Large intestine (tissue), 3 donors: Measurements from ENCODE around the gene ADAR. TPM values are rescaled to one million over a fixed set of nuclear protein-coding genes. Genes with fewer than 3 reads are reported as not detected.

Source experiments
- DNase-seq, 2 donors: peaks; one replicate each; pipeline versions ENCODE4 v3.0.0 to v3.0.0-alpha.2; 2013
- H3K27ac ChIP-seq: one replicate; pipeline ENCODE4 v1.5.1; 2013; ENCODE audit warnings: low read length
- H3K27me3 ChIP-seq: 2 replicates; pipeline ENCODE4 v1.6.1; 2013; ENCODE audit warnings: low read length; ENCODE audit not compliant: control insufficient read depth, insufficient read depth
- H3K36me3 ChIP-seq: 2 replicates; pipeline ENCODE4 v1.6.1; 2013; ENCODE audit warnings: low read length; ENCODE audit not compliant: control insufficient read depth, insufficient read depth
- H3K4me1 ChIP-seq: one replicate; pipeline ENCODE4 v1.6.1; 2013; ENCODE audit warnings: low read length; ENCODE audit not compliant: control insufficient read depth, insufficient read depth
- H3K4me3 ChIP-seq: one replicate; pipeline ENCODE4 v1.5.1; 2013; ENCODE audit warnings: low read length
- H3K9me3 ChIP-seq: one replicate; pipeline ENCODE4 v1.6.1; 2013; ENCODE audit warnings: mild to moderate bottlenecking, low read depth, low read length, moderate library complexity; ENCODE audit not compliant: control insufficient read depth
- WGBS: methylation state at CpG from one replicate; pipeline ENCODE4 v1.1.5; 2013; ENCODE audit warnings: low lambda C conversion rate; ENCODE audit not compliant: insufficient coverage; 5-methylcytosine and 5-hydroxymethylcytosine counted together
- polyA plus RNA-seq: library from polyadenylated mRNA; unstranded; fragments of 120-200 nt; gene quantifications from one replicate; pipeline ENCODE4 v1.2.1, GENCODE V29; 2013

The ADAR gene
- polyA plus RNA-seq, 1 donor, result 123 TPM

DNA sequence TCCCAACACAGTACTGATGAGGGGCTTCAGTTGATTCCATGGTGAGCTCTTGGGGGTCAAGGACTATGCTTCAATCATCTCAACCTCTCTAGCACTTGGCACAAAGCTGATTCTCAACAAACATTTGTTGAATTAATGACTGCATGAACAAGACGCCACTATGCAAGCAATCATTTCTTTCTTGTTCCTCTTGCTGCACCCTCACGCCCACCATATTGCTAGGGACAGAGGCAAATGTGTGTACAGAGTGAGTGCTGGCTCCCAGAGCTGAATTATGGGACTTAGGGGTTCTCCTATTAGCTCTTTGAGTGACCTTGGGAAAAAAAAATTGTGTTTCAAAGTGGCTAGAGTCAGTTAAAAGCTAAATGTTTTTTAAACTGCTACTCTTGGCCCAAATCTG, 2.5 kb downstream of the ADAR start:
- H3K36me3 ChIP-seq, result peaks cover 24% of the 10 kb centered on the region
- no peak overlapping the region for H3K27ac ChIP-seq
- no peaks in the 10 kb centered on the region for H3K27me3 ChIP-seq
- WGBS, result no CpG with 5 or more reads among the region's 2 CpGs
- no peak for DNase-seq
- peaks cover 23% of the 10 kb centered on the region for H3K4me1 ChIP-seq
- H3K4me3 ChIP-seq, result no peak overlapping the region
- no peaks in the 10 kb centered on the region for H3K9me3 ChIP-seq

DNA sequence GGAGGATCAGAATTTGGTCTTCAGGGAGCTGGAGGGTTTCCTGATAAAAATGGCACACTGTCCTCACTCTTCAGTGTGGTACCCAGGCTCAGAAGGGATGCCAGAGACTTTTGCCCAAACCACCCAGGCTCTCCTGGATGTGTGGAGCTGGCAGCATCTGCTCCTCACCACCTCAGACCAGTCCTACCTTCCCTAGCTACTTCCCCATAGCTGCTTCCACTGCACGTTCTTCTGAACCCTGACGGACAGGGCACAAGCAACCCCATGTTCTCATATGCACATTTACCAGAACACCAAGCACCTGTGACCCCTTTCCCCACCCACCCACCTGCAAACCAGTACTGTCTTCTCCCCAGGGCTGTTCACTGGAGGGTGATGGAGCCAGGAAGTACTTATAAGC, 4.7 kb downstream of the ADAR start:
- Histone ChIP-seq H3K27ac (no peak overlapping the region), H3K4me3 (no peak overlapping the region), H3K36me3 (peaks cover 40% of the 10 kb centered on the region), H3K27me3 (no peaks in the 10 kb centered on the region), H3K4me1 (peaks cover 15% of the 10 kb centered on the region), H3K9me3 (no peaks in the 10 kb centered on the region)
- no CpG with 5 or more reads among the region's 2 CpGs for WGBS
- no peak for DNase-seq

DNA sequence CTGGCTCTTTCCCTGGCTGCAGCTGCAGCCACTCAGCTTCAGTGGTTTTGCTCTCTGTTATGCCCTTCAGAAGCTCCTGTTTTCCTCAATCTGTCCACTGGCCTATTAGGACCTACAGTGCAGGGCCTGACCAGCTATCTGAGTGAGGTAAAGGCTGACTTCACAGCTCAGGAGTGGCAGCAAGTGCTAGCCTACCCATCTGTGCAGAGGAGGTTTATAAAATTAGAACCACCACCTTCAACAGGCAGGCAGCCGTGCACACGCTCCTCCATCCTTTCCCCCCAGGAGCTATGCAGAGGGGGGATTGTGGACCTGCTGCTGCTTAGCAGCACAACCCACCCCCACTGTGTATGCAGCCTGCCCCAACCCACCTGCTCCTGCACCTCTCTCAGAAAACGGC, 8.3 kb downstream of the ADAR start:
- Histone ChIP-seq H3K9me3 (no peaks in the 10 kb centered on the region), H3K4me3 (no peak overlapping the region), H3K4me1 (peaks cover under 1% of the 10 kb centered on the region), H3K27ac (no peak overlapping the region), H3K36me3 (peaks cover 69% of the 10 kb centered on the region), H3K27me3 (no peaks in the 10 kb centered on the region)
- no peak for DNase-seq
- no CpG with 5 or more reads among the region's 3 CpGs for WGBS

DNA sequence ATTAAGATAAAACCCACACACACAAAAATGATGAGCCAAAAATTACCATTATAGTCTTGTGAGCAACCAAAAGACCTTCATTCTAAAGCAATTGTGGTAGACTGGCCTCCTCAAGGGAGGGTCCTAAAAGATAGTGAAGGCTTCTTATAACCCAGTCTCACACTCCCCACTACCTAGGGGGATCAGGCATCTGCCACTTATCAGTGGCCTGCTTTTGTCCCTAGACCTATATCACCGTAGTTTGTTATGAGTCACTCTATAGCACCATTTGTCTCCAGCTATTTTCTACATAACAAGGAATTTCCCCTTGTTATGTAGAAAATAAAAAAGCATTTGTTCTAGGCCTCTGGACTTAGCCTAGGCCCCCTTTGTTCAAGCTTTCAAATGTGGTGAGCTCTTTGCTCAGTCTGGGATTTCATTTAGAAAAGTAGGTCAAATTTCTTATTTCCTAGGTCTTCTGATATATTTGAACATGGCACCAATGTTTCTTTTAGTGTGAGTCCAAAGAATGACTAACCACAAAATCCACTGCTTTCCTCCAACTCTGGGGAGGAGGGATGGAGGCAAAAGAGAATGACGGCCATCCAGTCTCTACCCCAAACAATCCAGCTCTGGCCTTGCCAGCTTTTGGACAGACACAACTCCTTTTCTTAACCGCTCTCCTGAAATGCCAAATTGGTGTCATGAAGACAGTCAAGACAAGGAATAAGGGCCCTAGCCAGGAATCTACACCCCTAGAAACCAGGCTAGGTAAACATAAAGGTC, 8.9 kb downstream of the ADAR start:
- Histone ChIP-seq H3K36me3 (peaks cover 75% of the 10 kb centered on the region), H3K4me1 (no peaks in the 10 kb centered on the region), H3K27me3 (no peaks in the 10 kb centered on the region), H3K4me3 (no peak overlapping the region), H3K9me3 (no peaks in the 10 kb centered on the region), H3K27ac (no peak overlapping the region)
- WGBS, result 100% methylated on average over 1 of the region's 3 CpGs
- DNase-seq, result no peak

DNA sequence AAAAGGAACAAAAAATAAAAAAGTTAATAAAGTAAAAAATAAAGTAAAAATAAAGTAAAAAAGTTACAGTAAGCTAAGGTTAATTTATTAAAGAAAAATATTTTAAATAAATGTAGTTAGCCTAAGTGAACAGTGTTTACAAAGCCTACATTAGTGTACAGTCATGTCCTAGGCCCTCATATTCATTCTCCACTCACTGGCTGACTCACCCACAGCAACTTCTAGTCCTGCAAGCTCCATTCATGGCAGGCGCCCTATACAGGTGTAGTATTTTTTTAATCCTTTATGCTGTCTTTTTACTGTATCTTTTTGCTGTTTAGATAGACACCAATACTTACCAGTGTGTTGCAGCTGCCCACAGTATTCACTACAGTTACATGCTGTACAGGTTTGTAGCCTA, 12.4 kb downstream of the ADAR start:
- no CpG with 5 or more reads among the region's 1 CpG for WGBS
- H3K27me3 ChIP-seq, result no peaks in the 10 kb centered on the region
- no peak overlapping the region for H3K4me3 ChIP-seq
- H3K4me1 ChIP-seq, result no peaks in the 10 kb centered on the region
- H3K9me3 ChIP-seq, result no peaks in the 10 kb centered on the region
- H3K36me3 ChIP-seq, result peaks cover 86% of the 10 kb centered on the region
- no peak overlapping the region for H3K27ac ChIP-seq
- DNase-seq, result no peak

DNA sequence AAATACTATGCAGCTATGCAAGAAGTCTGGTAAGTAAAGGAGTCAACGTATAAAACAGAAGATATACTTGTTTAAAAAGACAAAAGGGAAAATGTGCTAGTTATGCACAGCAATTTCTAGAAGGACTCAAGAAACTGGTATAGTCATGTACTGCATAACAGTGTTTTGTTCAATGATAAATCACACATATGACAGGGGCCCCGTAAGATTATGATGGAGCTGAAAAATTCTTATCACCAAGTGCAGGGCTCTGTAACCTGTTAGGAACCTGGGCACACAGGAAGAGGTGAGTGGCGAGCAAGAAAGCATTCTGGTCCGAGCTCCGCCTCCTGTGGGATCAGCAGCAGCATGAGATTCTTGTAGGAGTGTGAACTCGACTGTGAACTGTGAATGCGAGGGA, 13.2 kb downstream of the ADAR start:
- no peak overlapping the region for H3K27ac ChIP-seq

DNA sequence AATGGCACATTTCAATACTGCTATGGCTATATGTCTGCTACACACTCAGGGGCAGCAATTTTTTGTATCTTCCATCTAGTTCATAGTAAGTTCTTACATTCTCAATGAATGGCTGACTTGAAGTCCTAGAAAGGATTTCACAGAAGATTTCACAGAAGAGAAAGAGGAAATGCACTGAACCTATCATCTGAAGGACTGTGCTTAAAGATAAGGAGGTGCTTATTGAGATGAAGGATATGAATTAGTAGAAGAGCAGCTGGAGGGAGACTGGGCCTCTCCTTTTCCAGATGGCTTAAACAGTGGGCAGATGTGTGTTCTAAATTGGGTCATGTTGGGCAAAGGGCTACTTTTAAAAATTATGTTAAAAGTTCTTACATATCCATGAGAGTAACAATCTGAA, 14.6 kb downstream of the ADAR start:
- Histone ChIP-seq H3K9me3 (no peaks in the 10 kb centered on the region), H3K4me1 (no peaks in the 10 kb centered on the region), H3K27ac (no peak overlapping the region), H3K4me3 (no peak overlapping the region), H3K27me3 (no peaks in the 10 kb centered on the region), H3K36me3 (peaks cover 92% of the 10 kb centered on the region)
- no peak for DNase-seq

More for the DNA sequence above, 13.2 kb downstream of the ADAR start:
- Histone ChIP-seq H3K9me3 (no peaks in the 10 kb centered on the region), H3K36me3 (peaks cover 92% of the 10 kb centered on the region), H3K27me3 (no peaks in the 10 kb centered on the region), H3K4me3 (no peak overlapping the region), H3K4me1 (no peaks in the 10 kb centered on the region)
- 90% methylated on average over 3 of the region's 7 CpGs for WGBS
- no peak for DNase-seq

DNA sequence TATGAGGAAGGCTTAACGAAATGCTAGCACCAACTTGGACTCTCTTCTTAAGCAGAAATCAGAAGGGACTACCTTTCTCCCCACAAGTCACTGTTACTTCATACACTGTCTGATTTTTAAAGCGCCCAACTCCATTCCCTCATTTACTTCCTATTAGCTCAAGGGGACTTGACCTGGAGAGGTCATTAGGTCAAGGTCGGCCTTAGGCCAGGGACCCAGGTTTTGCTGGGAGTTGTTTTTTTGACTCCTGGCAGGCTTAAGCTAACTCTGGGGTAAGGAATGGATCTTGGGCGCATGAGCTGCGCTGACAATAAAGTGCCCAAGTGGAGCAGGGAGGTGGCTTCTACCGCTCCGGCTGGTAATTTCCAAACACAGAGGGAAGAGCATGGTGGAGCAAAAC, 16.8 kb downstream of the ADAR start:
- Histone ChIP-seq H3K9me3 (no peaks in the 10 kb centered on the region), H3K4me3 (no peak overlapping the region), H3K27ac (no peak overlapping the region), H3K36me3 (peaks cover 93% of the 10 kb centered on the region), H3K27me3 (no peaks in the 10 kb centered on the region), H3K4me1 (no peaks in the 10 kb centered on the region)
- no CpG with 5 or more reads among the region's 7 CpGs for WGBS
- no peak for DNase-seq

DNA sequence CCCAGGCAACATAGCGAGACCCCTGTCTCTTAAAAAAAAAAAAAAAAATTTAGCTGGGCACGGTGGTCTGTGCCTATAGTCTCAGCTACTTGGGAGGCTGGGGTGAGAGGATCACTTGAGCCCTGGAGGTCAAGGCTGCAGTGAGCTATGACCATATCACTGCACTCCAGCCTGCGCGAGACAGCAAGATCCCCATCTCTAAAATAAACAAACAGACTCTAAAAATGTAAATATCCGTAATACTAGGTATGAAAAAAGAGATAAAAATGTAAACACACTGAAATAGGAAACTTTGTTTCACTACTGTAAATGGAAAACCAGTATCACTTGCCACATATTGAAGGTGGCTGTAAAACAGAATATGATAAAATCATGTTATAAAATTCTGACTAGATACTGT, 17.2 kb downstream of the ADAR start:
- H3K36me3 ChIP-seq, result peaks cover 93% of the 10 kb centered on the region
- H3K4me3 ChIP-seq, result no peak overlapping the region
- no peak for DNase-seq
- H3K27me3 ChIP-seq, result no peaks in the 10 kb centered on the region
- no CpG with 5 or more reads among the region's 5 CpGs for WGBS
- H3K9me3 ChIP-seq, result no peaks in the 10 kb centered on the region
- H3K4me1 ChIP-seq, result no peaks in the 10 kb centered on the region
- H3K27ac ChIP-seq, result no peak overlapping the region

DNA sequence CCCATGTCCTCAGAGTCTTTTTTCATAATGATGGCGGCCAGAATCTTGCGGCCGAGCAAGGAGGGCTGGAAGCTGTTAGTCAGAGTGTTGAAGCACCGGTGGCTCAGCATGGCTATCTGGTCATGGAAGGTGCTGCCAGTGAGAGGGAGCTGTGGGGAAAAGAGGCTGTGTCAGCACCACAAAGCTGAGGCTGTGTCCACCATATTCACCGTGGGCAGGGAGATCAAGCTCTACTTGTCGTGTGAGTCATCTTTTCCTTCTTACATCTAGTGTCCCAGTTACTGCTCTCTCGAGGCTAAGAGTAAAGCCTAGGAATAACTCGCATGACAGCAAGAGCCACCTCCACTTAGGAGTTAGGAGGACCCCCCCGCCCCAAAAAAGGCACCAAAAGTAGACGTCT, 18.2 kb downstream of the ADAR start:
- DNase-seq, result no peak
- no CpG with 5 or more reads among the region's 10 CpGs for WGBS
- Histone ChIP-seq H3K27ac (no peak overlapping the region), H3K27me3 (no peaks in the 10 kb centered on the region), H3K4me3 (no peak overlapping the region), H3K4me1 (no peaks in the 10 kb centered on the region), H3K36me3 (peaks cover 96% of the 10 kb centered on the region), H3K9me3 (no peaks in the 10 kb centered on the region)

DNA sequence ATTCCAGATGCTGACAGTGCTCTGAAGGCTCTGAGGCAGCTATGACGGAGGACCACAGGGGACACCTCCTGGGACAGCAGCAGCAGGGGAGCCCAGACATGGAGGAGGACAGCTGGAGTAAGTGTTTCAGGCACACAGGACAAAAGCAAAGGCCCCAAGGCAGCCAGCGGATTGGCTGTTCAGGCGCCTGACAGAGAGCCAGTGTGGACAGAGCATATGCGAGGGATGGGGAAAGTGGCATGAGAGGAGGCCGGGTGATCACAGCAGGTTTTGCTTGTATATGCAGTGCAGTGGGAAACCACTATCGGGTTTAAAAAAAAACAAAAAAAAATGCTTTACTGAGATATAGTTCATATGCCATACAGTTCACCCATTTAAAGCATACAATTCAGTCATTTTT, 21.3 kb downstream of the ADAR start:
- WGBS, result 100% methylated on average over 2 of the region's 6 CpGs
- no peaks in the 10 kb centered on the region for H3K27me3 ChIP-seq
- no peaks in the 10 kb centered on the region for H3K9me3 ChIP-seq
- DNase-seq, result no peak
- H3K27ac ChIP-seq, result no peak overlapping the region
- H3K4me3 ChIP-seq, result no peak overlapping the region
- peaks cover 98% of the 10 kb centered on the region for H3K36me3 ChIP-seq
- H3K4me1 ChIP-seq, result no peaks in the 10 kb centered on the region
